SK-N-MC (cell line): ENCODE data around the gene GABRA5.

Experiments used
- EZH2 ChIP-seq: fragments of 200-600 bp; sonication (generic); IDR thresholded peaks from one replicate; pipeline ENCODE4 v1.6.1; 2017; ENCODE audit warnings: antibody characterized with exemption
- POLR2AphosphoS5 ChIP-seq: IDR thresholded peaks from 2 replicates; pipeline ENCODE4 v1.6.1; 2012; ENCODE audit warnings: mild to moderate bottlenecking, low read depth, low read length, borderline replicate concordance

- TF ChIP-seq EZH2 (no peak), POLR2AphosphoS5 (no peak)
These were observed 87.5 kb downstream of the GABRA5 start for GRCh38 chr15:26954403-26954802.
